Measurements from ENCODE around the gene TSPAN9. TPM values are rescaled to one million over a fixed set of nuclear protein-coding genes. Genes with fewer than 3 reads are reported as not detected.

TSPAN9 gene
- total and polyA plus RNA-seq, 10 of the 15 experiments (the other 5 are each of a cell fraction or from before 2014, with no cell fraction given): 0.03 to 1.0 (median 0.12) TPM; not detected in 5

GRCh38 chr12:3145033-3145432, 67.9 kb downstream of the TSPAN9 start (continued):
- TF ChIP-seq CBFB (IDR thresholded peaks at IDR 0.05; ENCODE audit: low read depth) (no peak), USF1 (IDR thresholded peaks at IDR 0.05; ENCODE audit: borderline replicate concordance, extremely low read length, insufficient read depth, low read depth, low read length) (no peak), PAX5 (IDR thresholded peaks at IDR 0.05; ENCODE audit: borderline replicate concordance, low read depth, low read length) (no peak), HCFC1 (IDR thresholded peaks at IDR 0.05; ENCODE audit: low read length) (no peak)

- H4K20me1 ChIP-seq (ENCODE audit: control insufficient read depth, insufficient read depth): no peaks in the 10 kb centered on the region; the same call in 1 of the 2 replicates
- ChIA-PET CTCF (no interaction called here), RAD21 (ENCODE audit: unreplicated experiment) (interaction anchor here (1.7 kb wide), 1 partner anchor 130 kb away, joined by 3 read pairs; no protein-coding TSS in a partner anchor), SMC1A (ENCODE audit: uncharacterized antibody, unreplicated experiment) (no interaction called here), POLR2A (no interaction called here)
- ATAC-seq: no peak
- no peak overlapping the region for H3K4me3 ChIP-seq
- H3K27me3 ChIP-seq (replicated peaks in 1 of 2; ENCODE audit: control insufficient read depth in 2 of 2, insufficient read depth in 2 of 2, low read length in 1 of 2): peaks cover 0 to 12% of the 10 kb centered on the region in 2 experiments; a peak in 2 of 4 replicates
- H3K36me3 ChIP-seq (ENCODE audit: control insufficient read depth in 2 of 2, insufficient read depth in 2 of 2, low read length in 1 of 2): no peaks in the 10 kb centered on the region
- no TSS peak for BruUV-seq (replicated peaks)
- H3K79me2 ChIP-seq (ENCODE audit: control insufficient read depth, insufficient read depth, low read length): no peaks in the 10 kb centered on the region
- no peaks in the 10 kb centered on the region for H3K4me1 ChIP-seq (ENCODE audit: control insufficient read depth, insufficient read depth, low read length)
- H3K27ac ChIP-seq (ENCODE audit: control insufficient read depth, insufficient read depth): no peak overlapping the region
- no peak overlapping the region for H2AFZ ChIP-seq (ENCODE audit: control insufficient read depth, low read depth, low read length)
- no peaks in the 10 kb centered on the region for H3K9me3 ChIP-seq (replicated peaks; ENCODE audit: control insufficient read depth, insufficient read depth, low read length)
- no peak overlapping the region for H3K9ac ChIP-seq (ENCODE audit: control insufficient read depth, insufficient read depth, low read length)
- no peak overlapping the region for H3K4me2 ChIP-seq (ENCODE audit: control insufficient read depth, insufficient read depth)
- DNase-seq (ENCODE audit: low read depth, low spot score): no peak
- intact Hi-C loops (cut with micrococcal nuclease; ENCODE audit: unreplicated experiment) (no loop called here), in situ Hi-C loops (cut with MboI) (no loop called here)
- 31% methylated on average over 16 of the region's 22 CpGs for WGBS (ENCODE audit: insufficient coverage, insufficient replicate concordance, low lambda C conversion rate, missing lambda C conversion rate)
- no peak for FAIRE-seq
- no peak for TF ChIP-seq ZNF274 (IDR thresholded peaks at IDR 0.05; ENCODE audit: insufficient read depth, insufficient read length)
- TF ChIP-seq ZBTB11 (CRISPR knock-in tag; IDR thresholded peaks at IDR 0.05): no peak
- no peak for TF ChIP-seq MAX (IDR thresholded peaks at IDR 0.05; ENCODE audit: low read depth, low read length)
- TF ChIP-seq POLR2AphosphoS2 (IDR thresholded peaks at IDR 0.05; ENCODE audit: low read depth, low read length): no peak
- no peak for TF ChIP-seq BCLAF1 (IDR thresholded peaks at IDR 0.05)
- no peak for TF ChIP-seq E2F4 (IDR thresholded peaks at IDR 0.05; ENCODE audit: low read depth, low read length)
- no peak for TF ChIP-seq ZNF207 (IDR thresholded peaks at IDR 0.05; ENCODE audit: borderline replicate concordance)
Observed at GRCh38 chr12:3145546-3146310, 68.5 kb downstream of the TSPAN9 start.
